Omental fat pad (tissue), 4 donors: ENCODE results near the gene PLCH1. TPM values are rescaled to one million over a fixed set of nuclear protein-coding genes. Genes with fewer than 3 reads are reported as not detected.

Source experiments
- ATAC-seq: fragments of 150-250 bp; one replicate; pipeline ENCODE4 v1.9.1; 2016; ENCODE audit warnings: mild to moderate bottlenecking, moderate library complexity; ENCODE audit not compliant: low FRiP score
- DNase-seq: peaks from one replicate; pipeline ENCODE4 v3.0.0-alpha.2; 2019; ENCODE audit warnings: low spot score
- CTCF ChIP-seq, 3 donors: fragments of 450-650 bp; IDR thresholded peaks; one replicate each; pipeline ENCODE4 v1.5.1; 2016 to 2017; ENCODE audit warnings: antibody characterized with exemption in 3 of 3, mild to moderate bottlenecking in 3 of 3, moderate library complexity in 2 of 3
- total RNA-seq, 4 donors: library from RNA; depleted of rRNA; stranded (reverse); fragments of >200 nt; gene quantifications; one replicate each; pipeline ENCODE4 v1.1.0, GENCODE V29; 2016

The PLCH1 gene
- total RNA-seq, 4 donors from 2014 or later = 0.12 to 3.2 (median 0.23) TPM

- ATAC-seq (no peak), DNase-seq (no peak)
- TF ChIP-seq CTCF (IDR thresholded peaks at IDR 0.05) = no peak
Observed at GRCh38 chr3:155648013-155648591, 96.8 kb downstream of the PLCH1 start.

GRCh38 chr3:155647206-155647605, 97.7 kb downstream of the PLCH1 start:
- TF ChIP-seq CTCF (IDR thresholded peaks at IDR 0.05) = no peak
- ATAC-seq = no peak
- no peak for DNase-seq

- no peak for TF ChIP-seq CTCF (IDR thresholded peaks at IDR 0.05)
- ATAC-seq (no peak), DNase-seq (no peak)
Observed at GRCh38 chr3:155646669-155647068, 98.2 kb downstream of the PLCH1 start.

GRCh38 chr3:155646128-155646527, 98.7 kb downstream of the PLCH1 start:
- DNase-seq = no peak
- TF ChIP-seq CTCF (IDR thresholded peaks at IDR 0.05) = no peak
- no peak for ATAC-seq

GRCh38 chr3:155643581-155644165, 101.2 kb downstream of the PLCH1 start:
- ATAC-seq = no peak
- no peak for TF ChIP-seq CTCF (IDR thresholded peaks at IDR 0.05)
- no peak for DNase-seq

- ATAC-seq = no peak
- DNase-seq = no peak
- no peak for TF ChIP-seq CTCF (IDR thresholded peaks at IDR 0.05)
Observed at GRCh38 chr3:155641956-155642355, 102.9 kb downstream of the PLCH1 start.

- no peak for ATAC-seq
Observed at GRCh38 chr3:155640098-155640497, 104.8 kb downstream of the PLCH1 start.

More at GRCh38 chr3:155640098-155640497, 104.8 kb downstream of the PLCH1 start:
- TF ChIP-seq CTCF (IDR thresholded peaks at IDR 0.05) = no peak
- DNase-seq = no peak
